KBM-7 (cell line): ENCODE results near the gene CDH23.

ENCODE experiments used
- DNase-seq: peaks from one replicate; pipeline ENCODE4 v3.0.0-alpha.2; 2015
- in situ Hi-C: fragments of 300-500 bp; cut with MboI; formaldehyde crosslinking; loops from 2 replicates; pipeline ENCODE4 v1.14.3; 2020; ENCODE audit warnings: low sequenced_read_pairs, low pct_unique_long_range_greater_than_20kb, mixed read lengths

CDH23 gene

GRCh38 chr10:71472912-71473311, 76.2 kb downstream of the CDH23 start:
- DNase-seq: no peak
- in situ Hi-C loops: no loop called here

GRCh38 chr10:71473671-71474599, 77.2 kb downstream of the CDH23 start:
- no peak for DNase-seq
- in situ Hi-C loops: no loop called here

- in situ Hi-C loops: no loop called here
- no peak for DNase-seq
Observed at GRCh38 chr10:71474702-71475242, 78.1 kb downstream of the CDH23 start.

GRCh38 chr10:71475243-71475871, 78.6 kb downstream of the CDH23 start:
- DNase-seq: peak; percentile 75

GRCh38 chr10:71476228-71477011, 79.7 kb downstream of the CDH23 start:
- DNase-seq: no peak
- in situ Hi-C loops: no loop called here

More at GRCh38 chr10:71475243-71475871, 78.6 kb downstream of the CDH23 start:
- in situ Hi-C loops: no loop called here

- in situ Hi-C loops: no loop called here
- DNase-seq: no peak
Observed at GRCh38 chr10:71478173-71478572, 81.5 kb downstream of the CDH23 start.

- in situ Hi-C loops: no loop called here
- DNase-seq: no peak
Observed at GRCh38 chr10:71478813-71479365, 82.2 kb downstream of the CDH23 start.

GRCh38 chr10:71479831-71480230, 83.1 kb downstream of the CDH23 start:
- no peak for DNase-seq
- in situ Hi-C loops: no loop called here

GRCh38 chr10:71480662-71481061, 83.9 kb downstream of the CDH23 start:
- in situ Hi-C loops: no loop called here
- no peak for DNase-seq

GRCh38 chr10:71481746-71482410, 85.2 kb downstream of the CDH23 start:
- no peak for DNase-seq
- in situ Hi-C loops: no loop called here

GRCh38 chr10:71482620-71483019, 85.9 kb downstream of the CDH23 start:
- DNase-seq: no peak
- in situ Hi-C loops: no loop called here

- in situ Hi-C loops: no loop called here
- no peak for DNase-seq
Observed at GRCh38 chr10:71483135-71483534, 86.4 kb downstream of the CDH23 start.

GRCh38 chr10:71483885-71484751, 87.4 kb downstream of the CDH23 start:
- in situ Hi-C loops: no loop called here
- peak; percentile 8 for DNase-seq

- in situ Hi-C loops: no loop called here
- DNase-seq: peak; percentile 57
Observed at GRCh38 chr10:71486484-71487114, 89.9 kb downstream of the CDH23 start.

- DNase-seq: no peak
- in situ Hi-C loops: no loop called here
Observed at GRCh38 chr10:71487726-71488125, 91.0 kb downstream of the CDH23 start.

- in situ Hi-C loops: no loop called here
Observed at GRCh38 chr10:71489077-71489476, 92.4 kb downstream of the CDH23 start.

GRCh38 chr10:71492872-71493271, 96.2 kb downstream of the CDH23 start:
- in situ Hi-C loops: no loop called here
- no peak for DNase-seq

More at GRCh38 chr10:71489077-71489476, 92.4 kb downstream of the CDH23 start:
- no peak for DNase-seq
